ENCODE results near the gene TSPAN11.

Gene TSPAN11

GRCh38 chr12:30959110-30959710, 32.7 kb downstream of the TSPAN11 start:
- peaks cover under 1% of the 10 kb centered on the region for H3K4me1 ChIP-seq (ENCODE audit: control insufficient read depth, insufficient read depth, low read length)
- no peaks in the 10 kb centered on the region for H3K36me3 ChIP-seq (ENCODE audit: control insufficient read depth in 2 of 2, insufficient read depth in 2 of 2, low read length in 2 of 2)
- H3K4me3 ChIP-seq (ENCODE audit: low read length in 2 of 2): no peak overlapping the region
- no peaks in the 10 kb centered on the region for H3K9me3 ChIP-seq (ENCODE audit: control insufficient read depth in 2 of 2, low read length in 2 of 2)
- no peak overlapping the region for H3K27ac ChIP-seq (ENCODE audit: low read length)
- no peak overlapping the region for H3K9ac ChIP-seq (ENCODE audit: low read length in 2 of 2)
- no peaks in the 10 kb centered on the region for H3K27me3 ChIP-seq (ENCODE audit: control insufficient read depth in 1 of 2, insufficient read depth in 2 of 2, low read length in 2 of 2)

- Histone ChIP-seq H3K4me1 (ENCODE audit: control insufficient read depth, insufficient read depth, low read length) (no peaks in the 10 kb centered on the region), H3K9ac (ENCODE audit: low read length in 2 of 2) (no peak overlapping the region), H3K27me3 (ENCODE audit: control insufficient read depth in 1 of 2, insufficient read depth in 2 of 2, low read length in 2 of 2) (no peaks in the 10 kb centered on the region), H3K27ac (ENCODE audit: low read length) (no peak overlapping the region), H3K4me3 (ENCODE audit: low read length in 2 of 2) (no peak overlapping the region), H3K9me3 (ENCODE audit: control insufficient read depth in 2 of 2, low read length in 2 of 2) (no peaks in the 10 kb centered on the region), H3K36me3 (ENCODE audit: control insufficient read depth in 2 of 2, insufficient read depth in 2 of 2, low read length in 2 of 2) (no peaks in the 10 kb centered on the region)
These were observed 33.2 kb downstream of the TSPAN11 start for GRCh38 chr12:30959778-30960177.

GRCh38 chr12:30961030-30961429, 34.5 kb downstream of the TSPAN11 start:
- Histone ChIP-seq H3K27me3 (ENCODE audit: control insufficient read depth in 1 of 2, insufficient read depth in 2 of 2, low read length in 2 of 2) (no peaks in the 10 kb centered on the region), H3K4me1 (ENCODE audit: control insufficient read depth, insufficient read depth, low read length) (no peaks in the 10 kb centered on the region), H3K9ac (ENCODE audit: low read length in 2 of 2) (no peak overlapping the region), H3K36me3 (ENCODE audit: control insufficient read depth in 2 of 2, insufficient read depth in 2 of 2, low read length in 2 of 2) (no peaks in the 10 kb centered on the region), H3K4me3 (ENCODE audit: low read length in 2 of 2) (no peak overlapping the region), H3K9me3 (ENCODE audit: control insufficient read depth in 2 of 2, low read length in 2 of 2) (no peaks in the 10 kb centered on the region), H3K27ac (ENCODE audit: low read length) (no peak overlapping the region)

- H3K27me3 ChIP-seq (ENCODE audit: control insufficient read depth in 1 of 2, insufficient read depth in 2 of 2, low read length in 2 of 2): no peaks in the 10 kb centered on the region
- H3K4me1 ChIP-seq (ENCODE audit: control insufficient read depth, insufficient read depth, low read length): no peaks in the 10 kb centered on the region
- no peak overlapping the region for H3K4me3 ChIP-seq (ENCODE audit: low read length in 2 of 2)
- no peak overlapping the region for H3K9ac ChIP-seq (ENCODE audit: low read length in 2 of 2)
- H3K36me3 ChIP-seq (ENCODE audit: control insufficient read depth in 2 of 2, insufficient read depth in 2 of 2, low read length in 2 of 2): no peaks in the 10 kb centered on the region
- no peak overlapping the region for H3K27ac ChIP-seq (ENCODE audit: low read length)
- no peaks in the 10 kb centered on the region for H3K9me3 ChIP-seq (ENCODE audit: control insufficient read depth in 2 of 2, low read length in 2 of 2)
These were observed 35.5 kb downstream of the TSPAN11 start for GRCh38 chr12:30962047-30962446.

GRCh38 chr12:30963709-30964564, 37.4 kb downstream of the TSPAN11 start:
- Histone ChIP-seq H3K4me3 (ENCODE audit: low read length in 2 of 2) (no peak overlapping the region), H3K36me3 (ENCODE audit: control insufficient read depth in 2 of 2, insufficient read depth in 2 of 2, low read length in 2 of 2) (no peaks in the 10 kb centered on the region), H3K27ac (ENCODE audit: low read length) (no peak overlapping the region), H3K27me3 (ENCODE audit: control insufficient read depth in 1 of 2, insufficient read depth in 2 of 2, low read length in 2 of 2) (no peaks in the 10 kb centered on the region), H3K9ac (ENCODE audit: low read length in 2 of 2) (no peak overlapping the region), H3K9me3 (ENCODE audit: control insufficient read depth in 2 of 2, low read length in 2 of 2) (no peaks in the 10 kb centered on the region), H3K4me1 (ENCODE audit: control insufficient read depth, insufficient read depth, low read length) (no peaks in the 10 kb centered on the region)

- Histone ChIP-seq H3K9me3 (ENCODE audit: control insufficient read depth in 2 of 2, low read length in 2 of 2) (no peaks in the 10 kb centered on the region), H3K4me1 (ENCODE audit: control insufficient read depth, insufficient read depth, low read length) (peaks cover under 1% of the 10 kb centered on the region), H3K36me3 (ENCODE audit: control insufficient read depth in 2 of 2, insufficient read depth in 2 of 2, low read length in 2 of 2) (no peaks in the 10 kb centered on the region), H3K27me3 (ENCODE audit: control insufficient read depth in 1 of 2, insufficient read depth in 2 of 2, low read length in 2 of 2) (no peaks in the 10 kb centered on the region), H3K4me3 (ENCODE audit: low read length in 2 of 2) (no peak overlapping the region), H3K9ac (ENCODE audit: low read length in 2 of 2) (no peak overlapping the region), H3K27ac (ENCODE audit: low read length) (no peak overlapping the region)
These were observed 38.5 kb downstream of the TSPAN11 start for GRCh38 chr12:30964896-30965612.

- no peak overlapping the region for H3K4me3 ChIP-seq (ENCODE audit: low read length in 2 of 2)
- no peaks in the 10 kb centered on the region for H3K27me3 ChIP-seq (ENCODE audit: control insufficient read depth in 1 of 2, insufficient read depth in 2 of 2, low read length in 2 of 2)
- peaks cover 6% of the 10 kb centered on the region for H3K4me1 ChIP-seq (ENCODE audit: control insufficient read depth, insufficient read depth, low read length)
- H3K9me3 ChIP-seq (ENCODE audit: control insufficient read depth in 2 of 2, low read length in 2 of 2): no peaks in the 10 kb centered on the region
- H3K9ac ChIP-seq (ENCODE audit: low read length in 2 of 2): no peak overlapping the region
- no peak overlapping the region for H3K27ac ChIP-seq (ENCODE audit: low read length)
- no peaks in the 10 kb centered on the region for H3K36me3 ChIP-seq (ENCODE audit: control insufficient read depth in 2 of 2, insufficient read depth in 2 of 2, low read length in 2 of 2)
These were observed 39.1 kb downstream of the TSPAN11 start for GRCh38 chr12:30965613-30965985.

GRCh38 chr12:30967026-30967425, 40.5 kb downstream of the TSPAN11 start:
- H3K4me3 ChIP-seq (ENCODE audit: low read length in 2 of 2): no peak overlapping the region
- no peak overlapping the region for H3K27ac ChIP-seq (ENCODE audit: low read length)
- peaks cover 7% of the 10 kb centered on the region for H3K4me1 ChIP-seq (ENCODE audit: control insufficient read depth, insufficient read depth, low read length)
- H3K9ac ChIP-seq (ENCODE audit: low read length in 2 of 2): no peak overlapping the region
- H3K36me3 ChIP-seq (ENCODE audit: control insufficient read depth in 2 of 2, insufficient read depth in 2 of 2, low read length in 2 of 2): no peaks in the 10 kb centered on the region
- no peaks in the 10 kb centered on the region for H3K27me3 ChIP-seq (ENCODE audit: control insufficient read depth in 1 of 2, insufficient read depth in 2 of 2, low read length in 2 of 2)
- no peaks in the 10 kb centered on the region for H3K9me3 ChIP-seq (ENCODE audit: control insufficient read depth in 2 of 2, low read length in 2 of 2)

- H3K27me3 ChIP-seq (ENCODE audit: control insufficient read depth in 1 of 2, insufficient read depth in 2 of 2, low read length in 2 of 2): no peaks in the 10 kb centered on the region
- H3K27ac ChIP-seq (ENCODE audit: low read length): no peak overlapping the region
These were observed 41.7 kb downstream of the TSPAN11 start for GRCh38 chr12:30968211-30968610.

GRCh38 chr12:30969006-30969405, 42.5 kb downstream of the TSPAN11 start:
- Histone ChIP-seq H3K9me3 (ENCODE audit: control insufficient read depth in 2 of 2, low read length in 2 of 2) (no peaks in the 10 kb centered on the region), H3K27ac (ENCODE audit: low read length) (no peak overlapping the region), H3K9ac (ENCODE audit: low read length in 2 of 2) (no peak overlapping the region), H3K27me3 (ENCODE audit: control insufficient read depth in 1 of 2, insufficient read depth in 2 of 2, low read length in 2 of 2) (no peaks in the 10 kb centered on the region), H3K4me1 (ENCODE audit: control insufficient read depth, insufficient read depth, low read length) (peaks cover 7% of the 10 kb centered on the region), H3K4me3 (ENCODE audit: low read length in 2 of 2) (no peak overlapping the region), H3K36me3 (ENCODE audit: control insufficient read depth in 2 of 2, insufficient read depth in 2 of 2, low read length in 2 of 2) (no peaks in the 10 kb centered on the region)

More at GRCh38 chr12:30968211-30968610, 41.7 kb downstream of the TSPAN11 start:
- H3K9ac ChIP-seq (ENCODE audit: low read length in 2 of 2): no peak overlapping the region
- no peaks in the 10 kb centered on the region for H3K36me3 ChIP-seq (ENCODE audit: control insufficient read depth in 2 of 2, insufficient read depth in 2 of 2, low read length in 2 of 2)
- H3K4me3 ChIP-seq (ENCODE audit: low read length in 2 of 2): no peak overlapping the region
- H3K4me1 ChIP-seq (ENCODE audit: control insufficient read depth, insufficient read depth, low read length): peaks cover 7% of the 10 kb centered on the region
- H3K9me3 ChIP-seq (ENCODE audit: control insufficient read depth in 2 of 2, low read length in 2 of 2): no peaks in the 10 kb centered on the region

All from stomach smooth muscle (tissue), 2 donors.